Thyroid gland (tissue), 4 donors: ENCODE data around the gene DYNC2I2. TPM values are rescaled to one million over a fixed set of nuclear protein-coding genes. Genes with fewer than 3 reads are reported as not detected.
"Not testable (repeated sequence)": the region's sequence is repeated elsewhere in the genome, so short reads cannot be mapped to it uniquely, and the experiment has no call there.

Source experiments
- DNase-seq, 2 donors: peaks; one replicate each; pipeline ENCODE4 v3.0.0-alpha.2; 2019
- H3K27ac ChIP-seq, 3 donors: fragments of 200-600 bp; sonication (generic); 1 replicate in 2 of 3; 2 replicates in 1 of 3; pipeline ENCODE4 v1.5.1; 2016 to 2019; ENCODE audit warnings: mild to moderate bottlenecking in 1 of 3, moderate library complexity in 1 of 3
- H3K27me3 ChIP-seq: fragments of 200-600 bp; sonication (generic); one replicate; pipeline ENCODE4 v1.5.1; 2019
- H3K36me3 ChIP-seq, 2 donors: fragments of 200-600 bp; sonication (generic); one replicate each; pipeline ENCODE4 v1.5.1; 2016 to 2019
- H3K4me1 ChIP-seq, 2 donors: fragments of 200-600 bp; sonication (generic); one replicate each; pipeline ENCODE4 v1.5.1; 2017 to 2019
- H3K4me3 ChIP-seq, 3 donors: fragments of 200-600 bp; sonication (generic); replicated peaks in 1 of 3; 1 replicate in 2 of 3; 2 replicates in 1 of 3; pipeline ENCODE4 v1.5.1; 2016; ENCODE audit warnings: mild to moderate bottlenecking in 1 of 3
- H3K9me3 ChIP-seq: fragments of 200-600 bp; sonication (generic); one replicate; pipeline ENCODE4 v1.5.1; 2017
- CTCF ChIP-seq, 6 experiments: fragments of 200-600 bp in 3 of 6; fragments of 450-650 bp in 3 of 6; sonication (generic) in 3 of 6; IDR thresholded peaks; one replicate each; pipeline ENCODE4 v1.5.1; 2016 to 2019; ENCODE audit warnings: antibody characterized with exemption in 6 of 6, mild to moderate bottlenecking in 2 of 6, inconsistent platforms in 1 of 6, moderate library complexity in 1 of 6
- POLR2A ChIP-seq, 2 donors: fragments of 450-650 bp; IDR thresholded peaks; one replicate each; pipeline ENCODE4 v1.6.1; 2017; ENCODE audit warnings: antibody characterized with exemption in 2 of 2, mild to moderate bottlenecking in 2 of 2, moderate library complexity in 1 of 2
- WGBS, 2 donors: methylation state at CpG; one replicate each; pipeline ENCODE4 v1.1.5; 2017; 5-methylcytosine and 5-hydroxymethylcytosine counted together
- intact Hi-C: fragments of 100-400 bp; cut with DNase I; formaldehyde crosslinking; loops from one replicate; pipeline ENCODE4 v1.15.1; 2023
- total RNA-seq, 4 donors: library from RNA; depleted of rRNA; stranded (reverse); fragments of >200 nt; gene quantifications; one replicate each; pipeline ENCODE4 v1.2.3, GENCODE V29; 2016

Gene DYNC2I2
- total RNA-seq, 4 donors from 2014 or later = 86.1 to 179 (median 132) TPM

DNA sequence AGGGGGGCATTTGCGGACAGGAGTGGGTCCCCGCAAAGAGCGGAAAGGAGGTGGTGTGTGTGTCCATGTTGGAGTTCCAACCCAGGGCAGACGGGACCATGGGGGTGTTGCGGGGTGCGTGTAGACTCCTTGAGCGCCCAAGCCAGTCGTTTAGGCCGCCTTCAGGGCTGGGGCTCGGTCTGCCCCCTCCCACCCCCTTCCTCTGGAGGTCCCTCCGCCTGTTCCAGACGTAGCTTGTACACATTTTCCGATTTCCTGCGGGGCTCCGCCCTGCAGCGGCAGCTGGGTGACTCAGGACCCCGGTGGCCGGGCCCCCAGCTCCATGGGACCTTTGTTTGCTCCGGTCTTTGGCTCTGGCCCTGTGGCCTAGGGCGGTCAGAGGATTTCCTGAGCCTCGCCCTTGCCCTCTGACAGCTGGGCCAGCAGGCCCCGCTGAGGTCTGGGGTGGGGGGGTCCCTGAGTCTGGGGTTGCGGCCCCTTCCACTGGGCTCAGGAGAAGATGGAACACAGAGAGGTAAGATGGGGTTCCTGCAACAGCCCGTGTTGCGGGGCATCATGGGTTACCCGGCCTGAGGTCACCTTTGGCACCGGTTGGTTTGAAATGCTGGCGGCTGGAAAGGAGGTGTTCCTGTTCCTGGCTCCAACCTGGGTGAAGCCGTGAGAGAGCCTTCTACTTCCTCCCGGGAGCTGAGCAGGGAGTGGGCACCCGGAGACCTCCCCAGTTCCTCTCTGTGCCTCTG, 47.1 kb upstream of the DYNC2I2 start:
- TF ChIP-seq CTCF (IDR thresholded peaks at IDR 0.05) (no peak), POLR2A (IDR thresholded peaks at IDR 0.05) (no peak)
- Histone ChIP-seq H3K9me3 (no peaks in the 10 kb centered on the region), H3K4me1 (peaks cover 0 to 9% of the 10 kb centered on the region in 2 donors), H3K27ac (peak overlapping the region in 2 of 3 donors; percentile 78 to 80), H3K36me3 (no peaks in the 10 kb centered on the region), H3K4me3 (peak overlapping the region in 1 of 3 donors; percentile 83), H3K27me3 (no peaks in the 10 kb centered on the region)
- WGBS, 2 donors = 64 to 71% methylated on average over 13 to 30 of the region's 31 CpGs
- no peak for DNase-seq
- intact Hi-C loops = no loop called here

GRCh38 chr9:128702949-128703615, 46.4 kb upstream of the DYNC2I2 start:
- H3K9me3 ChIP-seq = no peaks in the 10 kb centered on the region
- intact Hi-C loops = no loop called here
- WGBS, 2 donors = 5 to 20% methylated on average over 14 to 32 of the region's 55 CpGs
- H3K27ac ChIP-seq = peak overlapping the region; percentile 51 to 80 (median 78)
- peak overlapping the region; percentile 75 to 83 (median 79) for H3K4me3 ChIP-seq
- H3K27me3 ChIP-seq = no peaks in the 10 kb centered on the region
- H3K4me1 ChIP-seq = peaks cover 0 to 9% of the 10 kb centered on the region in 2 donors
- peak; percentile 42 to 47 for DNase-seq
- TF ChIP-seq POLR2A (IDR thresholded peaks at IDR 0.05) (no peak), CTCF (IDR thresholded peaks at IDR 0.05) (no peak)
- no peaks in the 10 kb centered on the region for H3K36me3 ChIP-seq

DNA sequence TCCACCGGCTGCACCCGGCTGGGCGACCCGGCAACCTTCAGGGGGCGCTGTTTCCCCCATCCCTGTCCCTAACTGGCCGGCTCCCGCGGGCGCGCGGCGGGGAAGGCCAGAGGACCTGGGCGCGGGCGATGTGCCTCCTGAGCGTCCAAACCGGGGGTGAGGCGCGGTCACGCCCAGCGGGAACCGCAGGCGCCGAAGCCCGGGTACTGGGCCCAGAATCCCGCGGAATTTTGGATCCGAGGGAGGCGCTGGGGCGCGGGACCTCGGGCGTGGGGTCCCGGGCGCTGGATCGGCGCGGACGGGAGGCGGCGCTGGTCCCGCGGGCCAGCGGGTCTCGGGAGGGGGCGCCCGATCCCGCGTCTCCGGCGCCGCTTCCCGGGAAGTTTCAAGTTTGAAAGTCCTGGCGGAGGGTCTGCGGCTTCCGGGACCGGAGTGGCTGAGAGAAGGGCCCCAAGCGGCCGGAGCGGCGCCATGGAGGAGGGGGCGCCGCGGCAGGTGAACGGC, 45.9 kb upstream of the DYNC2I2 start, which contains the start of gene PKN3:
TSS of gene PKN3 (plus strand) at position 59 of the 504 bp plus-strand sequence. CDS start at position 472, 413 bp downstream.
- Histone ChIP-seq H3K4me3 (peak within 1 kb of the TSS; percentile 75 to 83 (median 79)), H3K36me3 (no peaks in the 10 kb centered on the region), H3K27me3 (no peaks in the 10 kb centered on the region), H3K27ac (peak within 1 kb of the TSS; percentile 51 to 80 (median 78)), H3K4me1 (peaks cover 0 to 9% of the 10 kb centered on the region in 2 donors), H3K9me3 (no peaks in the 10 kb centered on the region)
- intact Hi-C loops = no loop called here
- no peak for TF ChIP-seq POLR2A (IDR thresholded peaks at IDR 0.05)
- TF ChIP-seq CTCF (IDR thresholded peaks at IDR 0.05) = peak; percentile 53 to 93 (median 79)
- peak; percentile 83 to 88 for DNase-seq
- 0 to 1% methylated on average over 5 to 23 of the region's 65 CpGs for WGBS, 2 donors

- no peak for DNase-seq
Observed at GRCh38 chr9:128701227-128701854, 44.7 kb upstream of the DYNC2I2 start.

GRCh38 chr9:128699096-128699795, 42.6 kb upstream of the DYNC2I2 start:
- H3K36me3 ChIP-seq = peaks cover 4 to 17% of the 10 kb centered on the region in 2 donors
- H3K4me1 ChIP-seq, H3K27me3 ChIP-seq, intact Hi-C loops, H3K4me3 ChIP-seq, DNase-seq, H3K27ac ChIP-seq, H3K9me3 ChIP-seq: not testable (repeated sequence)
- WGBS, 2 donors = 92 to 95% methylated on average over 30 of the region's 30 CpGs

More at GRCh38 chr9:128701227-128701854, 44.7 kb upstream of the DYNC2I2 start:
- 75 to 78% methylated on average over 10 of the region's 10 CpGs for WGBS, 2 donors
- peaks cover 0 to 9% of the 10 kb centered on the region in 2 donors for H3K4me1 ChIP-seq
- H3K9me3 ChIP-seq = no peaks in the 10 kb centered on the region
- no peaks in the 10 kb centered on the region for H3K27me3 ChIP-seq
- H3K36me3 ChIP-seq = peaks cover 0 to 2% of the 10 kb centered on the region in 2 donors
- TF ChIP-seq POLR2A (IDR thresholded peaks at IDR 0.05) = no peak
- TF ChIP-seq CTCF (IDR thresholded peaks at IDR 0.05) = no peak
- no peak overlapping the region for H3K27ac ChIP-seq
- intact Hi-C loops = no loop called here
- no peak overlapping the region for H3K4me3 ChIP-seq
